ENCODE measurements around the gene SH3RF3.

Gene SH3RF3

GRCh38 chr2:109131777-109132176, 2.8 kb downstream of the SH3RF3 start:
- Histone ChIP-seq H3K4me2 (ENCODE audit: low read length) (peak overlapping the region; percentile 96), H3K9ac (ENCODE audit: low read depth, low read length) (no peak overlapping the region), H3K9me3 (replicated peaks; ENCODE audit: low read length) (no peaks in the 10 kb centered on the region), H3K36me3 (ENCODE audit: insufficient read depth, low read length) (no peaks in the 10 kb centered on the region), H3K27me3 (ENCODE audit: control insufficient read depth, insufficient read depth, low read length) (no peaks in the 10 kb centered on the region), H3K4me1 (ENCODE audit: control insufficient read depth, insufficient read depth, low read length) (peaks cover 25% of the 10 kb centered on the region), H3K4me3 (ENCODE audit: low read length) (peak overlapping the region; percentile 86)

- Histone ChIP-seq H3K27me3 (ENCODE audit: control insufficient read depth, insufficient read depth, low read length) (no peaks in the 10 kb centered on the region), H3K4me2 (ENCODE audit: low read length) (peak overlapping the region; percentile 96), H3K36me3 (ENCODE audit: insufficient read depth, low read length) (no peaks in the 10 kb centered on the region), H3K9ac (ENCODE audit: low read depth, low read length) (no peak overlapping the region), H3K4me1 (ENCODE audit: control insufficient read depth, insufficient read depth, low read length) (peaks cover 16% of the 10 kb centered on the region), H3K4me3 (ENCODE audit: low read length) (no peak overlapping the region), H3K9me3 (replicated peaks; ENCODE audit: low read length) (no peaks in the 10 kb centered on the region)
Measured at GRCh38 chr2:109132626-109133025, 3.6 kb downstream of the SH3RF3 start.

GRCh38 chr2:109133746-109134145, 4.7 kb downstream of the SH3RF3 start:
- Histone ChIP-seq H3K4me1 (ENCODE audit: control insufficient read depth, insufficient read depth, low read length) (peaks cover 13% of the 10 kb centered on the region), H3K4me2 (ENCODE audit: low read length) (no peak overlapping the region), H3K27me3 (ENCODE audit: control insufficient read depth, insufficient read depth, low read length) (no peaks in the 10 kb centered on the region), H3K9ac (ENCODE audit: low read depth, low read length) (no peak overlapping the region), H3K4me3 (ENCODE audit: low read length) (no peak overlapping the region), H3K36me3 (ENCODE audit: insufficient read depth, low read length) (no peaks in the 10 kb centered on the region), H3K9me3 (replicated peaks; ENCODE audit: low read length) (no peaks in the 10 kb centered on the region)

- Histone ChIP-seq H3K27me3 (ENCODE audit: control insufficient read depth, insufficient read depth, low read length) (no peaks in the 10 kb centered on the region), H3K36me3 (ENCODE audit: insufficient read depth, low read length) (no peaks in the 10 kb centered on the region), H3K4me3 (ENCODE audit: low read length) (no peak overlapping the region), H3K4me1 (ENCODE audit: control insufficient read depth, insufficient read depth, low read length) (peaks cover 18% of the 10 kb centered on the region), H3K9me3 (replicated peaks; ENCODE audit: low read length) (no peaks in the 10 kb centered on the region), H3K9ac (ENCODE audit: low read depth, low read length) (no peak overlapping the region), H3K4me2 (ENCODE audit: low read length) (no peak overlapping the region)
Measured at GRCh38 chr2:109134741-109135358, 5.8 kb downstream of the SH3RF3 start.

- H3K4me1 ChIP-seq (ENCODE audit: control insufficient read depth, insufficient read depth, low read length), result peaks cover 20% of the 10 kb centered on the region
- no peak overlapping the region for H3K4me3 ChIP-seq (ENCODE audit: low read length)
- H3K9ac ChIP-seq (ENCODE audit: low read depth, low read length), result no peak overlapping the region
- peak overlapping the region; percentile 11 for H3K4me2 ChIP-seq (ENCODE audit: low read length)
- no peaks in the 10 kb centered on the region for H3K27me3 ChIP-seq (ENCODE audit: control insufficient read depth, insufficient read depth, low read length)
- H3K9me3 ChIP-seq (replicated peaks; ENCODE audit: low read length), result no peaks in the 10 kb centered on the region
- no peaks in the 10 kb centered on the region for H3K36me3 ChIP-seq (ENCODE audit: insufficient read depth, low read length)
Measured at GRCh38 chr2:109135359-109136197, 6.6 kb downstream of the SH3RF3 start.

- Histone ChIP-seq H3K4me1 (ENCODE audit: control insufficient read depth, insufficient read depth, low read length) (peaks cover 17% of the 10 kb centered on the region), H3K9me3 (replicated peaks; ENCODE audit: low read length) (no peaks in the 10 kb centered on the region), H3K9ac (ENCODE audit: low read depth, low read length) (no peak overlapping the region), H3K27me3 (ENCODE audit: control insufficient read depth, insufficient read depth, low read length) (no peaks in the 10 kb centered on the region), H3K4me3 (ENCODE audit: low read length) (no peak overlapping the region), H3K36me3 (ENCODE audit: insufficient read depth, low read length) (no peaks in the 10 kb centered on the region), H3K4me2 (ENCODE audit: low read length) (no peak overlapping the region)
Measured at GRCh38 chr2:109136542-109136941, 7.5 kb downstream of the SH3RF3 start.

- Histone ChIP-seq H3K4me1 (ENCODE audit: control insufficient read depth, insufficient read depth, low read length) (peaks cover 13% of the 10 kb centered on the region), H3K27me3 (ENCODE audit: control insufficient read depth, insufficient read depth, low read length) (no peaks in the 10 kb centered on the region), H3K4me2 (ENCODE audit: low read length) (no peak overlapping the region), H3K36me3 (ENCODE audit: insufficient read depth, low read length) (no peaks in the 10 kb centered on the region), H3K4me3 (ENCODE audit: low read length) (no peak overlapping the region), H3K9ac (ENCODE audit: low read depth, low read length) (no peak overlapping the region), H3K9me3 (replicated peaks; ENCODE audit: low read length) (no peaks in the 10 kb centered on the region)
Measured at GRCh38 chr2:109137616-109138015, 8.6 kb downstream of the SH3RF3 start.

- peaks cover 12% of the 10 kb centered on the region for H3K4me1 ChIP-seq (ENCODE audit: control insufficient read depth, insufficient read depth, low read length)
- H3K9me3 ChIP-seq (replicated peaks; ENCODE audit: low read length), result no peaks in the 10 kb centered on the region
- H3K4me2 ChIP-seq (ENCODE audit: low read length), result no peak overlapping the region
- H3K27me3 ChIP-seq (ENCODE audit: control insufficient read depth, insufficient read depth, low read length), result no peaks in the 10 kb centered on the region
- H3K9ac ChIP-seq (ENCODE audit: low read depth, low read length), result no peak overlapping the region
- no peaks in the 10 kb centered on the region for H3K36me3 ChIP-seq (ENCODE audit: insufficient read depth, low read length)
- H3K4me3 ChIP-seq (ENCODE audit: low read length), result no peak overlapping the region
Measured at GRCh38 chr2:109138449-109138848, 9.4 kb downstream of the SH3RF3 start.

GRCh38 chr2:109139002-109139401, 10.0 kb downstream of the SH3RF3 start:
- H3K4me1 ChIP-seq (ENCODE audit: control insufficient read depth, insufficient read depth, low read length), result peaks cover 7% of the 10 kb centered on the region
- H3K27me3 ChIP-seq (ENCODE audit: control insufficient read depth, insufficient read depth, low read length), result no peaks in the 10 kb centered on the region
- H3K36me3 ChIP-seq (ENCODE audit: insufficient read depth, low read length), result no peaks in the 10 kb centered on the region
- no peaks in the 10 kb centered on the region for H3K9me3 ChIP-seq (replicated peaks; ENCODE audit: low read length)
- H3K4me3 ChIP-seq (ENCODE audit: low read length), result no peak overlapping the region
- H3K4me2 ChIP-seq (ENCODE audit: low read length), result no peak overlapping the region
- no peak overlapping the region for H3K9ac ChIP-seq (ENCODE audit: low read depth, low read length)

- Histone ChIP-seq H3K36me3 (ENCODE audit: insufficient read depth, low read length) (no peaks in the 10 kb centered on the region), H3K27me3 (ENCODE audit: control insufficient read depth, insufficient read depth, low read length) (no peaks in the 10 kb centered on the region), H3K9me3 (replicated peaks; ENCODE audit: low read length) (no peaks in the 10 kb centered on the region), H3K4me2 (ENCODE audit: low read length) (no peak overlapping the region), H3K9ac (ENCODE audit: low read depth, low read length) (no peak overlapping the region), H3K4me1 (ENCODE audit: control insufficient read depth, insufficient read depth, low read length) (peaks cover 7% of the 10 kb centered on the region), H3K4me3 (ENCODE audit: low read length) (no peak overlapping the region)
Measured at GRCh38 chr2:109139865-109140396, 10.9 kb downstream of the SH3RF3 start.

- H3K4me1 ChIP-seq (ENCODE audit: control insufficient read depth, insufficient read depth, low read length), result peaks cover 7% of the 10 kb centered on the region
- no peaks in the 10 kb centered on the region for H3K9me3 ChIP-seq (replicated peaks; ENCODE audit: low read length)
- H3K4me3 ChIP-seq (ENCODE audit: low read length), result no peak overlapping the region
- H3K27me3 ChIP-seq (ENCODE audit: control insufficient read depth, insufficient read depth, low read length), result no peaks in the 10 kb centered on the region
- no peaks in the 10 kb centered on the region for H3K36me3 ChIP-seq (ENCODE audit: insufficient read depth, low read length)
- H3K4me2 ChIP-seq (ENCODE audit: low read length), result no peak overlapping the region
- no peak overlapping the region for H3K9ac ChIP-seq (ENCODE audit: low read depth, low read length)
Measured at GRCh38 chr2:109141006-109141600, 12.1 kb downstream of the SH3RF3 start.

Data from skeletal muscle satellite cell (primary cell).